GM15510 (cell line): ENCODE measurements around the gene MUC5AC.

Experiments used
- POLR2A ChIP-seq: IDR thresholded peaks from 3 replicates; pipeline ENCODE4 v1.6.1; 2011; ENCODE audit warnings: borderline replicate concordance; ENCODE audit not compliant: insufficient read length; ENCODE audit errors: extremely low read depth

Gene MUC5AC

GRCh38 chr11:1226226-1226985 is 68.7 kb downstream of the MUC5AC start:
- no peak for TF ChIP-seq POLR2A

GRCh38 chr11:1226986-1227550 is 69.3 kb downstream of the MUC5AC start:
- no peak for TF ChIP-seq POLR2A

- no peak for TF ChIP-seq POLR2A
These were observed 69.9 kb downstream of the MUC5AC start for GRCh38 chr11:1227551-1228100.

- no peak for TF ChIP-seq POLR2A
These were observed 70.5 kb downstream of the MUC5AC start for GRCh38 chr11:1228101-1228821.

GRCh38 chr11:1228921-1229451 is 71.2 kb downstream of the MUC5AC start:
- no peak for TF ChIP-seq POLR2A

GRCh38 chr11:1229471-1230120 is 71.8 kb downstream of the MUC5AC start:
- TF ChIP-seq POLR2A = no peak

- TF ChIP-seq POLR2A = no peak
These were observed 72.3 kb downstream of the MUC5AC start for GRCh38 chr11:1230121-1230455.

- no peak for TF ChIP-seq POLR2A
These were observed 73.0 kb downstream of the MUC5AC start for GRCh38 chr11:1230456-1231395.

GRCh38 chr11:1231396-1232020 is 73.8 kb downstream of the MUC5AC start:
- no peak for TF ChIP-seq POLR2A

- TF ChIP-seq POLR2A = no peak
These were observed 74.5 kb downstream of the MUC5AC start for GRCh38 chr11:1232021-1232882.

- no peak for TF ChIP-seq POLR2A
These were observed 75.1 kb downstream of the MUC5AC start for GRCh38 chr11:1232883-1233321.

GRCh38 chr11:1233351-1234053 is 75.7 kb downstream of the MUC5AC start:
- TF ChIP-seq POLR2A = no peak

GRCh38 chr11:1234054-1234720 is 76.4 kb downstream of the MUC5AC start:
- no peak for TF ChIP-seq POLR2A
